ENCODE measurements around the gene DDTL. TPM values are rescaled to one million over a fixed set of nuclear protein-coding genes. Genes with fewer than 3 reads are reported as not detected.
A peak's percentile ranks its signal among the peaks of the same experiment; 100 is the strongest.
"Not testable (repeated sequence)": the region's sequence is repeated elsewhere in the genome, so short reads cannot be mapped to it uniquely, and the experiment has no call there.

Gene DDTL
- total RNA-seq, 3 donors from 2014 or later (not counting 1 experiment from before 2014, with no cell fraction given), result 5.0 TPM; not detected in 2

- no peaks in the 10 kb centered on the region for H3K27me3 ChIP-seq (ENCODE audit: control insufficient read depth, insufficient read depth, low read length)
- intact Hi-C loops (cut with micrococcal nuclease), result no loop called here
Observed at GRCh38 chr22:23970201-23970641, 3.5 kb downstream of the DDTL start.

GRCh38 chr22:23970816-23971486, 4.3 kb downstream of the DDTL start:
- Histone ChIP-seq H3K4me1 (ENCODE audit: control insufficient read depth, insufficient read depth, low read length) (peaks cover 4% of the 10 kb centered on the region), H3K4me3 (ENCODE audit: low read length) (no peak overlapping the region), H3K9me3 (ENCODE audit: control insufficient read depth, insufficient read depth, low read length) (no peaks in the 10 kb centered on the region), H3K27me3 (ENCODE audit: control insufficient read depth, insufficient read depth, low read length) (no peaks in the 10 kb centered on the region), H3K36me3 (ENCODE audit: control insufficient read depth, insufficient read depth, low read length) (peaks cover 20% of the 10 kb centered on the region), H3K27ac (ENCODE audit: low read length) (no peak overlapping the region)
- Mint-ChIP-seq H3K9me3 (no peaks in the 10 kb centered on the region), H3K27me3 (ENCODE audit: low read depth in 2 of 2) (no peaks in the 10 kb centered on the region), H3K4me3 (no peak overlapping the region), H3K36me3 (no peaks in the 10 kb centered on the region), H3K27ac (no peak overlapping the region), H3K4me1 (peaks cover 0 to 11% of the 10 kb centered on the region in 2 donors)
- intact Hi-C loops (cut with micrococcal nuclease), result no loop called here
- TF ChIP-seq CTCF (IDR thresholded peaks at IDR 0.05), result no peak
- 79% methylated on average over 5 of the region's 6 CpGs for WGBS (ENCODE audit: insufficient coverage)
- no peak for DNase-seq
- ATAC-seq, result no peak

More at GRCh38 chr22:23970201-23970641, 3.5 kb downstream of the DDTL start:
- Histone ChIP-seq H3K36me3 (ENCODE audit: control insufficient read depth, insufficient read depth, low read length) (peaks cover 20% of the 10 kb centered on the region), H3K27ac (ENCODE audit: low read length) (no peak overlapping the region), H3K4me3 (ENCODE audit: low read length) (no peak overlapping the region), H3K4me1 (ENCODE audit: control insufficient read depth, insufficient read depth, low read length) (peaks cover 4% of the 10 kb centered on the region), H3K9me3 (ENCODE audit: control insufficient read depth, insufficient read depth, low read length) (no peaks in the 10 kb centered on the region)
- no peak for DNase-seq
- H3K9me3 Mint-ChIP-seq, result no peaks in the 10 kb centered on the region
- H3K27ac Mint-ChIP-seq, result no peak overlapping the region
- WGBS (ENCODE audit: insufficient coverage), result 82% methylated on average over 5 of the region's 5 CpGs
- no peak for ATAC-seq
- TF ChIP-seq CTCF (IDR thresholded peaks at IDR 0.05), result no peak
- H3K27me3 Mint-ChIP-seq (ENCODE audit: low read depth in 2 of 2), result no peaks in the 10 kb centered on the region
- peak overlapping the region; percentile 0 for H3K4me3 Mint-ChIP-seq
- H3K4me1 Mint-ChIP-seq, result peaks cover 0 to 11% of the 10 kb centered on the region in 2 donors
- no peaks in the 10 kb centered on the region for H3K36me3 Mint-ChIP-seq

- H3K9me3 Mint-ChIP-seq; H3K4me3 Mint-ChIP-seq; H3K4me3 ChIP-seq (ENCODE audit: low read length); H3K27ac Mint-ChIP-seq; H3K27ac ChIP-seq (ENCODE audit: low read length); H3K9me3 ChIP-seq (ENCODE audit: control insufficient read depth, insufficient read depth, low read length); H3K36me3 Mint-ChIP-seq; H3K27me3 ChIP-seq (ENCODE audit: control insufficient read depth, insufficient read depth, low read length); DNase-seq; H3K27me3 Mint-ChIP-seq (ENCODE audit: low read depth in 2 of 2); ATAC-seq; H3K4me1 ChIP-seq (ENCODE audit: control insufficient read depth, insufficient read depth, low read length); intact Hi-C loops (cut with micrococcal nuclease): not testable (repeated sequence)
- peaks cover 20% of the 10 kb centered on the region for H3K36me3 ChIP-seq (ENCODE audit: control insufficient read depth, insufficient read depth, low read length)
- peaks cover 0 to 11% of the 10 kb centered on the region in 2 donors for H3K4me1 Mint-ChIP-seq
- 100% methylated on average over 3 of the region's 3 CpGs for WGBS (ENCODE audit: insufficient coverage)
Observed at GRCh38 chr22:23971927-23972326, 5.2 kb downstream of the DDTL start.

- DNase-seq, result not testable (repeated sequence)
Observed at GRCh38 chr22:23974345-23974744, 7.7 kb downstream of the DDTL start, which contains the start of gene DDT. Gene DDT (minus strand): TSS chr22:23974441. CDS start chr22:23974414, 27 bp downstream.

GRCh38 chr22:23974836-23975352, 8.2 kb downstream of the DDTL start:
- peak; percentile 25 to 44 (median 32) for ATAC-seq
- intact Hi-C loops (cut with micrococcal nuclease); H3K27me3 Mint-ChIP-seq (ENCODE audit: low read depth in 2 of 2); H3K27me3 ChIP-seq (ENCODE audit: control insufficient read depth, insufficient read depth, low read length); H3K27ac ChIP-seq (ENCODE audit: low read length); H3K4me3 ChIP-seq (ENCODE audit: low read length); H3K36me3 Mint-ChIP-seq; H3K9me3 ChIP-seq (ENCODE audit: control insufficient read depth, insufficient read depth, low read length); DNase-seq; H3K4me1 Mint-ChIP-seq; H3K4me3 Mint-ChIP-seq; H3K9me3 Mint-ChIP-seq; H3K4me1 ChIP-seq (ENCODE audit: control insufficient read depth, insufficient read depth, low read length); H3K27ac Mint-ChIP-seq: not testable (repeated sequence)
- peaks cover 17% of the 10 kb centered on the region for H3K36me3 ChIP-seq (ENCODE audit: control insufficient read depth, insufficient read depth, low read length)
- no CpG with 5 or more reads among the region's 27 CpGs for WGBS (ENCODE audit: insufficient coverage)

More at GRCh38 chr22:23974345-23974744, 7.7 kb downstream of the DDTL start, which contains the start of gene DDT:
- no CpG with 5 or more reads among the region's 29 CpGs for WGBS (ENCODE audit: insufficient coverage)
- H3K27ac Mint-ChIP-seq; H3K4me1 ChIP-seq (ENCODE audit: control insufficient read depth, insufficient read depth, low read length); H3K9me3 Mint-ChIP-seq; H3K9me3 ChIP-seq (ENCODE audit: control insufficient read depth, insufficient read depth, low read length); H3K36me3 Mint-ChIP-seq; H3K4me3 ChIP-seq (ENCODE audit: low read length); H3K4me3 Mint-ChIP-seq; H3K27ac ChIP-seq (ENCODE audit: low read length); H3K27me3 ChIP-seq (ENCODE audit: control insufficient read depth, insufficient read depth, low read length); H3K27me3 Mint-ChIP-seq (ENCODE audit: low read depth in 2 of 2); intact Hi-C loops (cut with micrococcal nuclease): not testable (repeated sequence)
- H3K4me1 Mint-ChIP-seq, result peaks cover 0 to 11% of the 10 kb centered on the region in 2 donors
- H3K36me3 ChIP-seq (ENCODE audit: control insufficient read depth, insufficient read depth, low read length), result peaks cover 17% of the 10 kb centered on the region
- ATAC-seq, result peak; percentile 94 to 99 (median 97)

- H3K27ac ChIP-seq (ENCODE audit: low read length); intact Hi-C loops (cut with micrococcal nuclease); H3K4me3 Mint-ChIP-seq; H3K27me3 Mint-ChIP-seq (ENCODE audit: low read depth in 2 of 2); DNase-seq; H3K27ac Mint-ChIP-seq; H3K27me3 ChIP-seq (ENCODE audit: control insufficient read depth, insufficient read depth, low read length); H3K9me3 ChIP-seq (ENCODE audit: control insufficient read depth, insufficient read depth, low read length); ATAC-seq; H3K36me3 Mint-ChIP-seq; H3K4me1 ChIP-seq (ENCODE audit: control insufficient read depth, insufficient read depth, low read length); H3K9me3 Mint-ChIP-seq; H3K4me1 Mint-ChIP-seq; H3K4me3 ChIP-seq (ENCODE audit: low read length); H3K36me3 ChIP-seq (ENCODE audit: control insufficient read depth, insufficient read depth, low read length): not testable (repeated sequence)
- WGBS (ENCODE audit: insufficient coverage), result 90% methylated on average over 2 of the region's 12 CpGs
Observed at GRCh38 chr22:23977304-23977703, 10.6 kb downstream of the DDTL start.
